Heart left ventricle (tissue), 16 donors: ENCODE measurements around the gene FOXJ3. TPM values are rescaled to one million over a fixed set of nuclear protein-coding genes. Genes with fewer than 3 reads are reported as not detected.
A peak's percentile ranks its signal among the peaks of the same experiment; 100 is the strongest.

Experiments
- ATAC-seq, 4 donors: fragments of 200-7000 bp; cut with Tn5 transposase; one replicate each; pipeline ENCODE4 v1.9.1; 2020 to 2022; ENCODE audit warnings: moderate library complexity in 4 of 4, mild to moderate bottlenecking in 3 of 4, moderate number of reproducible peaks in 1 of 4
- DNase-seq, 5 donors: peaks; one replicate each; pipeline ENCODE4 v3.0.0-alpha.2; 2020
- H3K27ac ChIP-seq, 12 donors: fragments of 200-600 bp; sonication (generic) in 4 of 12; one replicate each; pipeline versions ENCODE4 v1.5.0 to v1.8.0; 2016 to 2022; ENCODE audit warnings: mild to moderate bottlenecking in 2 of 12
- H3K27me3 ChIP-seq, 9 donors: fragments of 200-600 bp; sonication (generic) in 2 of 9; one replicate each; pipeline versions ENCODE4 v1.5.1 to v1.8.0; 2016 to 2022; ENCODE audit warnings: mild to moderate bottlenecking in 3 of 9
- H3K36me3 ChIP-seq, 9 donors: fragments of 200-600 bp; sonication (generic) in 2 of 9; one replicate each; pipeline versions ENCODE4 v1.5.0 to v1.8.0; 2018 to 2022; ENCODE audit warnings: mild to moderate bottlenecking in 2 of 9
- H3K4me1 ChIP-seq, 12 donors: fragments of 200-600 bp; sonication (generic) in 4 of 12; one replicate each; pipeline versions ENCODE4 v1.5.0 to v1.8.0; 2016 to 2022; ENCODE audit warnings: mild to moderate bottlenecking in 3 of 12
- H3K4me3 ChIP-seq, 12 donors: fragments of 200-600 bp; sonication (generic) in 4 of 12; one replicate each; pipeline versions ENCODE4 v1.5.0 to v1.8.0; 2017 to 2022; ENCODE audit warnings: mild to moderate bottlenecking in 9 of 12, moderate library complexity in 4 of 12
- H3K9me3 ChIP-seq, 12 donors: fragments of 200-600 bp; sonication (generic) in 4 of 12; one replicate each; pipeline versions ENCODE4 v1.5.0 to v1.8.0; 2016 to 2022; ENCODE audit warnings: mild to moderate bottlenecking in 1 of 12
- CTCF ChIP-seq, 12 donors: fragments of 200-600 bp; sonication (generic) in 4 of 12; IDR thresholded peaks; one replicate each; pipeline versions ENCODE4 v1.5.0 to v1.8.0; 2018 to 2022; ENCODE audit warnings: antibody characterized with exemption in 12 of 12, mild to moderate bottlenecking in 5 of 12
- POLR2A ChIP-seq, 2 donors: fragments of 450-650 bp; IDR thresholded peaks; one replicate each; pipeline ENCODE4 v1.6.1; 2017; ENCODE audit warnings: antibody characterized with exemption in 2 of 2, mild to moderate bottlenecking in 2 of 2, moderate library complexity in 2 of 2
- WGBS, 4 donors: extraction: QIAGEN DNeasy Blood & Tissue Kit in 2 of 4; methylation state at CpG; one replicate each; pipeline versions ENCODE4 v1.1.5 to v1.1.7; 2013 to 2018; 5-methylcytosine and 5-hydroxymethylcytosine counted together
- intact Hi-C, 10 donors: fragments of 100-400 bp; cut with DNase I; formaldehyde crosslinking; loops; one replicate each; pipeline versions ENCODE4 v1.11.1 to v1.14.2; 2022
- polyA plus RNA-seq, 2 donors: library from polyadenylated mRNA; stranded (reverse); fragments of 200-250 nt; gene quantifications; one replicate each; pipeline ENCODE4 v1.2.3, GENCODE V29; 2013
- total RNA-seq, 9 donors: library from RNA; depleted of rRNA in 2 of 9; stranded (reverse); fragments of >200 nt in 2 of 9; fragmentation: NEBNext Ultra II Directional in 3 of 9; extraction: Animal tissue kit (Norgen Biotek cat#: 25700) in 3 of 9; gene quantifications; one replicate each; pipeline versions ENCODE4 v1.1.0 to v1.2.4, GENCODE V29; 2016 to 2023
- donor health status: ischemic (EF 13 %, LVEDD 7.1; RV severe dilation, severe dysfunction).
- donor health status: healthy with polysubstance abuse.
- donor health status: DM: no; HTN: yes; CAD: no.
- donor health status: DM: no; HTN: no; CAD: no.
- donor health status: ischemic (EF 25% LVEDD 6.9; RV normal size, moderate dysfunction).
- donor health status: ischemic (EF 25% LVEDD 5.7; RV mildly dilated, moderate dysfunction).
- donor health status: healthy.
- donor health status: DM: yes; HTN: yes; CAD: no.
- donor health status: ischemic (EF 35%, LVEDD 5.7; RV mildly dilated, moderate dysfunction).
- donor health status: nonischemic (EF 11% LVEDD 7.7; RV severe dilation, severe dysfunction).
- donor health status: DM: yes; HTN: yes; CAD: no.
- donor health status: PGD.
- donor health status: ischemic (EF 29% LVEDD 5.4; RV normal size, mild dysfunction).
- donor health status: nonischemic (EF 23%, LVEDD 6.1; RV moderate dilation, normal function).

The FOXJ3 gene
- total and polyA plus RNA-seq, 11 donors, result 10.8 to 48.8 (median 36.4) TPM

GRCh38 chr1:42175314-42176054 lies 159.6 kb downstream of the FOXJ3 start:
- 88 to 90% (median 90%) methylated on average over 7 of the region's 7 CpGs for WGBS, 4 donors
- no peak for TF ChIP-seq CTCF (IDR thresholded peaks at IDR 0.05)
- no peak for TF ChIP-seq POLR2A (IDR thresholded peaks at IDR 0.05)
- Histone ChIP-seq H3K27me3 (no peaks in the 10 kb centered on the region), H3K4me3 (no peak overlapping the region), H3K27ac (no peak overlapping the region), H3K9me3 (no peaks in the 10 kb centered on the region), H3K4me1 (peaks cover 8 to 68% (median 47%) of the 10 kb centered on the region in 12 donors), H3K36me3 (peaks cover 0 to 23% (median 5%) of the 10 kb centered on the region in 9 donors)
- intact Hi-C loops, result loop anchor here (2.0 to 10.0 kb wide), 10 partner anchors 147 to 601 kb away; partner anchors contain the start of genes FOXJ3 (in 5 of the 10), YBX1 (in 2 of the 10), PPCS (in 1 of the 10) and ZMYND12 (in 1 of the 10)
- DNase-seq (no peak), ATAC-seq (no peak)

DNA sequence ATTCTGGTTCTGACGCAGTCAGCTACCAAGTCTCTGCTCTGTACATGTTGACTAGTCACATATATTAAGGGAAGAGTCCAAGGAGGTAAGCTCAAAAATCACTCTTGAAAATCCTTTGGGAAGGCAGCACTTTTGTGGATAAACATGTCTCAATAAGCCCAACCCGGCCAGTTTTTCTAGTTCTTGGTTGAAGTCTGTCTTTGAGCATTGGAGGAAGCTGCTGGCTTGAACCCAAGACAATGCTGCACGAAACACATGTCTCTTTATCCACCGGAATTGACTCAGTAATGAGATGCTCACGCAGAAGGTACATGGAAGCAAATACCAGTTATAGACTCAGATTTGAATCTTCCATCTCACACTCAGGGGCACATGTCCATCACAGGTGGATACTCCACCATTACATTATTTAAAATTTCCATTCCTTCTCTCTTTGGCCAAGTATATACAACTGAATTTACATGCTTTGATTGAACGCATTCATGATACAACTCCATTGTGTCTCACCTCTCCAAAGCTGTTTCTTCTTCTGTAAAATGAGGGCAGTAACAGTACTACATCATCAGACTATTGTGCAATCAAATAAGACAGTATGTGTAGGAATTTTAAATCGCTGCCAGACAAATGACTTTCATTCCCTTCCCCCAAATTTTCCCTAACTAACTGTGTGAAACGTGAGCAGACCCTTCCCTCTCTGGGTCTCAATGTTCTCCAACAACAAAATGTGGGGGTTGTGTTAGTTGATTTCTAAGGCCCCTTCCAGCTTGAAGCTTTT lies 160.9 kb downstream of the FOXJ3 start:
- no peak for ATAC-seq
- Histone ChIP-seq H3K36me3 (peaks cover 0 to 10% (median 0%) of the 10 kb centered on the region in 9 donors), H3K9me3 (no peaks in the 10 kb centered on the region), H3K4me3 (no peak overlapping the region), H3K4me1 (peaks cover 8 to 56% (median 42%) of the 10 kb centered on the region in 12 donors), H3K27ac (peak overlapping the region in 11 of 12 donors; percentile 24 to 95 (median 86)), H3K27me3 (no peaks in the 10 kb centered on the region)
- intact Hi-C loops, result loop anchor here (1.0 to 10.0 kb wide), 14 partner anchors 27 to 599 kb away; partner anchors contain the start of genes FOXJ3 (in 3 of the 10), PPCS (in 2 of the 10), YBX1 (in 2 of the 10) and ZMYND12 (in 2 of the 10)
- WGBS, 4 donors, result 69 to 77% (median 75%) methylated on average over 8 of the region's 8 CpGs
- no peak for DNase-seq
- TF ChIP-seq CTCF (IDR thresholded peaks at IDR 0.05), result no peak
- no peak for TF ChIP-seq POLR2A (IDR thresholded peaks at IDR 0.05)

GRCh38 chr1:42173155-42173933 lies 161.7 kb downstream of the FOXJ3 start:
- Histone ChIP-seq H3K27ac (peak overlapping the region; percentile 63 to 95 (median 86)), H3K36me3 (peaks cover 0 to 7% (median 0%) of the 10 kb centered on the region in 9 donors), H3K4me1 (peaks cover 8 to 48% (median 37%) of the 10 kb centered on the region in 12 donors), H3K9me3 (no peaks in the 10 kb centered on the region), H3K4me3 (no peak overlapping the region), H3K27me3 (no peaks in the 10 kb centered on the region)
- WGBS, 4 donors, result 21 to 32% (median 30%) methylated on average over 4 to 9 of the region's 9 CpGs
- ATAC-seq (peak; percentile 42 to 63 (median 54)), DNase-seq (peak; percentile 58 to 80 (median 70))
- TF ChIP-seq CTCF (IDR thresholded peaks at IDR 0.05) (peak; percentile 91 to 99 (median 98)), POLR2A (IDR thresholded peaks at IDR 0.05) (no peak)
- intact Hi-C loops, result loop anchor here (1.0 to 10.0 kb wide), 14 partner anchors 26 to 599 kb away; partner anchors contain the start of genes FOXJ3 (in 3 of the 10), PPCS (in 2 of the 10), YBX1 (in 2 of the 10) and ZMYND12 (in 2 of the 10)
